Fibroblast of lung (primary cell): ENCODE results near the gene HINT1. TPM values are rescaled to one million over a fixed set of nuclear protein-coding genes. Genes with fewer than 3 reads are reported as not detected.

Source experiments
- DNase-seq, 2 donors: peaks; one replicate each; pipeline versions ENCODE4 v3.0.0 to v3.0.0-alpha.2; 2010; ENCODE audit warnings: low read depth in 2 of 2
- H2AFZ ChIP-seq: 2 replicates; pipeline ENCODE4 v1.5.1; 2012; ENCODE audit warnings: low read length, control low read depth, inconsistent platforms
- H3K27ac ChIP-seq: 2 replicates; pipeline ENCODE4 v1.5.1; 2011; ENCODE audit warnings: low read length, control low read depth; ENCODE audit not compliant: insufficient read depth
- H3K27me3 ChIP-seq: 2 replicates; pipeline ENCODE4 v1.5.1; 2011; ENCODE audit warnings: mild to moderate bottlenecking, low read length; ENCODE audit not compliant: control insufficient read depth, insufficient read depth
- H3K36me3 ChIP-seq: 2 replicates; pipeline ENCODE4 v1.5.1; 2011; ENCODE audit warnings: low read length; ENCODE audit not compliant: control insufficient read depth, insufficient read depth
- H3K4me1 ChIP-seq: 2 replicates; pipeline ENCODE4 v1.5.1; 2011; ENCODE audit warnings: low read length; ENCODE audit not compliant: control insufficient read depth, insufficient read depth; ENCODE audit errors: extremely low read depth
- H3K4me2 ChIP-seq: 2 replicates; pipeline ENCODE4 v1.5.1; 2011; ENCODE audit warnings: low read length, control low read depth; ENCODE audit not compliant: insufficient read depth; ENCODE audit errors: extremely low read depth
- H3K4me3 ChIP-seq, 4 experiments: fragments of 200-600 bp in 1 of 4; sonication (generic) in 1 of 4; replicated peaks in 1 of 4; 2 replicates each; pipeline ENCODE4 v1.5.1; 2011 to 2016; ENCODE audit warnings: low read length in 4 of 4, low read depth in 3 of 4, mild to moderate bottlenecking in 3 of 4, control low read depth in 2 of 4, inconsistent platforms in 1 of 4, mixed read lengths in 1 of 4; ENCODE audit not compliant: insufficient read depth in 1 of 4; ENCODE audit errors: control extremely low read depth in 1 of 4
- H3K79me2 ChIP-seq: 2 replicates; pipeline ENCODE4 v1.5.1; 2012; ENCODE audit warnings: mild to moderate bottlenecking, low read length, inconsistent platforms; ENCODE audit not compliant: control insufficient read depth, insufficient read depth
- H3K9ac ChIP-seq: 2 replicates; pipeline ENCODE4 v1.5.1; 2011; ENCODE audit warnings: mild to moderate bottlenecking, low read length, control low read depth; ENCODE audit not compliant: insufficient read depth
- H3K9me3 ChIP-seq: 2 replicates; pipeline ENCODE4 v1.5.1; 2012; ENCODE audit warnings: low read depth, low read length; ENCODE audit not compliant: control insufficient read depth, insufficient read depth
- H4K20me1 ChIP-seq: 2 replicates; pipeline ENCODE4 v1.5.1; 2011; ENCODE audit warnings: low read length; ENCODE audit not compliant: control insufficient read depth, insufficient read depth; ENCODE audit errors: extremely low read depth
- EZH2 ChIP-seq: IDR thresholded peaks from 2 replicates; pipeline ENCODE4 v1.5.1; 2012; ENCODE audit warnings: low read length, control low read depth, mild to moderate bottlenecking; ENCODE audit errors: missing control alignments
- polyA plus RNA-seq, 2 donors: library from polyadenylated mRNA; depleted of rRNA in 1 of 2; stranded (reverse) in 1 of 2; unstranded in 1 of 2; fragments of >200 nt; gene quantifications; 2 replicates each; pipeline ENCODE4 v1.2.1, GENCODE V29; 2011 to 2012; ENCODE audit warnings: missing spikeins in 1 of 2
- total RNA-seq: library from RNA; depleted of rRNA; stranded (reverse); fragments of >200 nt; gene quantifications from 2 replicates; pipeline ENCODE4 v1.2.1, GENCODE V29; 2014
- TF ChIP-seq, protein P1 (sequence below), 2 donors: IDR thresholded peaks in 1 of 2; conservative IDR thresholded peaks in 1 of 2; 1 replicate in 1 of 2; 2 replicates in 1 of 2; pipeline ENCODE4 v1.5.1; 2011 to 2012; ENCODE audit warnings: low read length in 2 of 2, control low read depth in 1 of 2, inconsistent platforms in 1 of 2, low read depth in 1 of 2, mild to moderate bottlenecking in 1 of 2

The HINT1 gene
- total and polyA plus RNA-seq, 2 donors (not counting 1 experiment from before 2014, with no cell fraction given), result 225 to 332 TPM

GRCh38 chr5:131182839-131183238, 17.8 kb upstream of the HINT1 start:
- H2AFZ ChIP-seq, result no peak overlapping the region
- H4K20me1 ChIP-seq, result no peaks in the 10 kb centered on the region
- no peak for DNase-seq
- H3K4me1 ChIP-seq, result no peaks in the 10 kb centered on the region
- H3K27ac ChIP-seq, result no peak overlapping the region
- TF ChIP-seq, protein P1, sequence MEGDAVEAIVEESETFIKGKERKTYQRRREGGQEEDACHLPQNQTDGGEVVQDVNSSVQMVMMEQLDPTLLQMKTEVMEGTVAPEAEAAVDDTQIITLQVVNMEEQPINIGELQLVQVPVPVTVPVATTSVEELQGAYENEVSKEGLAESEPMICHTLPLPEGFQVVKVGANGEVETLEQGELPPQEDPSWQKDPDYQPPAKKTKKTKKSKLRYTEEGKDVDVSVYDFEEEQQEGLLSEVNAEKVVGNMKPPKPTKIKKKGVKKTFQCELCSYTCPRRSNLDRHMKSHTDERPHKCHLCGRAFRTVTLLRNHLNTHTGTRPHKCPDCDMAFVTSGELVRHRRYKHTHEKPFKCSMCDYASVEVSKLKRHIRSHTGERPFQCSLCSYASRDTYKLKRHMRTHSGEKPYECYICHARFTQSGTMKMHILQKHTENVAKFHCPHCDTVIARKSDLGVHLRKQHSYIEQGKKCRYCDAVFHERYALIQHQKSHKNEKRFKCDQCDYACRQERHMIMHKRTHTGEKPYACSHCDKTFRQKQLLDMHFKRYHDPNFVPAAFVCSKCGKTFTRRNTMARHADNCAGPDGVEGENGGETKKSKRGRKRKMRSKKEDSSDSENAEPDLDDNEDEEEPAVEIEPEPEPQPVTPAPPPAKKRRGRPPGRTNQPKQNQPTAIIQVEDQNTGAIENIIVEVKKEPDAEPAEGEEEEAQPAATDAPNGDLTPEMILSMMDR (conservative IDR thresholded peaks at IDR 0.05 in 1 of 2, IDR thresholded peaks at IDR 0.05 in 1 of 2; ENCODE audit: low read depth in 1 of 2, low read length in 2 of 2), result no peak
- TF ChIP-seq EZH2, result no peak
- no peak overlapping the region for H3K9ac ChIP-seq
- no peak overlapping the region for H3K4me3 ChIP-seq
- no peak overlapping the region for H3K4me2 ChIP-seq
- no peaks in the 10 kb centered on the region for H3K79me2 ChIP-seq
- H3K36me3 ChIP-seq, result no peaks in the 10 kb centered on the region
- H3K27me3 ChIP-seq, result no peaks in the 10 kb centered on the region
- H3K9me3 ChIP-seq, result no peaks in the 10 kb centered on the region

- H3K9me3 ChIP-seq, result no peaks in the 10 kb centered on the region
- no peak overlapping the region for H3K4me3 ChIP-seq
- H3K27ac ChIP-seq, result no peak overlapping the region
- H3K36me3 ChIP-seq, result no peaks in the 10 kb centered on the region
- H4K20me1 ChIP-seq, result no peaks in the 10 kb centered on the region
- no peak for TF ChIP-seq EZH2
- TF ChIP-seq, protein P1 (conservative IDR thresholded peaks at IDR 0.05 in 1 of 2, IDR thresholded peaks at IDR 0.05 in 1 of 2; ENCODE audit: low read depth in 1 of 2, low read length in 2 of 2), result no peak
- no peak overlapping the region for H3K9ac ChIP-seq
- no peak overlapping the region for H3K4me2 ChIP-seq
- H3K4me1 ChIP-seq, result no peaks in the 10 kb centered on the region
- H3K27me3 ChIP-seq, result no peaks in the 10 kb centered on the region
- no peak for DNase-seq
- H3K79me2 ChIP-seq, result no peaks in the 10 kb centered on the region
- H2AFZ ChIP-seq, result no peak overlapping the region
Observed at GRCh38 chr5:131180407-131180806, 15.4 kb upstream of the HINT1 start.

DNA sequence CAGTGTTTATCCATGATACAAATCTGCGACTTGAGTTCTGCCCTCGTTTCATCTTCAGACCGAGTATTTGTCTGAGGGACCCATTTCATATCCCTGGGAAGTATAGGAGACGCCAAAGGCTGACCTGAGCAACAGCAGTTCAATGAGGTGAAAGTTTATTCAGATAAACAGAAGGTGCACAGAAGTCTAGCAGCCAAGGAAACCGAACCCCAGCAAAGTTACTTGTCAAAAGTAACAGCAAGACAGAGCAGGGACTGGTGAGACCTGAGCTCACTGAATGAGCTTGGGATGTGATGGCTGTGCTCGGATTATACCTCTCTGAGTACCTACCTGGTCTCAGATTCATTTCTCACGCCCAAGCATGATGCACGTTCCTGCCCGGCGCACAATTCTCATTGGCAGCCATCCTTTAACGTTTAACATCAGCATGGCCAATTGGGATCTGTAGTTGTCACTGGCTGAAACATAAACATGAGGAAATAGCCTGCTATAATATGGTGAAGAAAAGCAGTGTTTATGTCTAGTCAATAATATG, 6.3 kb upstream of the HINT1 start:
- Histone ChIP-seq H3K79me2 (peaks cover 5% of the 10 kb centered on the region), H4K20me1 (no peaks in the 10 kb centered on the region), H2AFZ (peak overlapping the region; percentile 68), H3K4me2 (peak overlapping the region; percentile 89), H3K9me3 (no peaks in the 10 kb centered on the region), H3K9ac (peak overlapping the region; percentile 11), H3K4me3 (peak overlapping the region; percentile 64 to 96 (median 70)), H3K27ac (peak overlapping the region; percentile 8), H3K27me3 (no peaks in the 10 kb centered on the region), H3K4me1 (peaks cover 4% of the 10 kb centered on the region), H3K36me3 (no peaks in the 10 kb centered on the region)
- TF ChIP-seq EZH2, result no peak
- TF ChIP-seq, protein P1 (conservative IDR thresholded peaks at IDR 0.05 in 1 of 2, IDR thresholded peaks at IDR 0.05 in 1 of 2; ENCODE audit: low read depth in 1 of 2, low read length in 2 of 2), result no peak
- DNase-seq, result no peak
